MM.1S (cell line): ENCODE data around the gene C11orf21.
A peak's percentile ranks its signal among the peaks of the same experiment; 100 is the strongest.

Experiments
- DNase-seq: peaks from one replicate; pipeline ENCODE4 v3.0.0-alpha.2; 2015
- H2AFZ ChIP-seq: fragments of 300-600 bp; sonication (generic); 2 replicates; pipeline ENCODE4 v1.6.0; 2016; ENCODE audit warnings: antibody characterized with exemption, low read length
- H3F3A ChIP-seq: fragments of 300-600 bp; sonication (generic); 2 replicates; pipeline ENCODE4 v1.6.1; 2016; ENCODE audit warnings: mild to moderate bottlenecking, antibody characterized with exemption, low read length, moderate library complexity, mixed read lengths; ENCODE audit not compliant: insufficient read depth
- H3K27ac ChIP-seq: fragments of 300-600 bp; sonication (generic); 2 replicates; pipeline ENCODE4 v1.5.1; 2016; ENCODE audit warnings: mild to moderate bottlenecking, low read length
- H3K27me3 ChIP-seq: fragments of 300-600 bp; sonication (generic); replicated peaks from 2 replicates; pipeline ENCODE4 v1.6.0; 2016; ENCODE audit warnings: low read length; ENCODE audit not compliant: insufficient read depth
- H3K36me3 ChIP-seq: fragments of 300-600 bp; sonication (generic); replicated peaks from 2 replicates; pipeline ENCODE4 v1.6.1; 2016; ENCODE audit warnings: mild to moderate bottlenecking, low read length, mixed read lengths; ENCODE audit not compliant: insufficient read depth
- H3K4me1 ChIP-seq: fragments of 300-600 bp; sonication (generic); 2 replicates; pipeline ENCODE4 v1.6.1; 2016; ENCODE audit warnings: low read length, mixed read lengths
- H3K4me2 ChIP-seq: fragments of 300-600 bp; sonication (generic); 2 replicates; pipeline ENCODE4 v1.6.0; 2016; ENCODE audit warnings: low read depth, low read length
- H3K4me3 ChIP-seq: fragments of 300-600 bp; sonication (generic); 2 replicates; pipeline ENCODE4 v1.5.1; 2016; ENCODE audit warnings: low read length, mixed read lengths
- H3K79me2 ChIP-seq: fragments of 300-600 bp; sonication (generic); 2 replicates; pipeline ENCODE4 v1.6.1; 2016; ENCODE audit warnings: mixed run types, low read length, mixed read lengths
- H3K9ac ChIP-seq: fragments of 300-600 bp; sonication (generic); 2 replicates; pipeline ENCODE4 v1.6.1; 2016; ENCODE audit warnings: low read length, mixed read lengths
- H3K9me2 ChIP-seq: fragments of 300-600 bp; sonication (generic); replicated peaks from 2 replicates; pipeline ENCODE4 v1.6.1; 2016; ENCODE audit warnings: mild to moderate bottlenecking, low read length, mixed read lengths; ENCODE audit not compliant: insufficient read depth
- H3K9me3 ChIP-seq: fragments of 300-600 bp; sonication (generic); replicated peaks from 2 replicates; pipeline ENCODE4 v1.6.1; 2016; ENCODE audit warnings: mild to moderate bottlenecking, low read length, mixed read lengths; ENCODE audit not compliant: insufficient read depth
- H4K20me1 ChIP-seq: fragments of 300-600 bp; sonication (generic); 2 replicates; pipeline ENCODE4 v1.6.1; 2016; ENCODE audit warnings: mild to moderate bottlenecking, low read length, moderate library complexity, mixed read lengths; ENCODE audit not compliant: insufficient read depth
- EZH2 ChIP-seq: fragments of 300-600 bp; sonication (generic); optimal IDR thresholded peaks from 2 replicates; pipeline ENCODE3; 2017; ENCODE audit warnings: low read depth, mild to moderate bottlenecking, antibody characterized with exemption, low read length, mixed read lengths
- EZH2phosphoT487 ChIP-seq: fragments of 300-600 bp; sonication (generic); IDR thresholded peaks from 2 replicates; pipeline ENCODE4 v1.6.1; 2018; ENCODE audit warnings: antibody characterized with exemption, low read length
- TF ChIP-seq, protein P1 (sequence below): fragments of 300-600 bp; sonication (generic); IDR thresholded peaks from 2 replicates; pipeline ENCODE4 v1.5.1; 2016; ENCODE audit warnings: antibody characterized with exemption, low read length, mixed read lengths

C11orf21 gene

DNA sequence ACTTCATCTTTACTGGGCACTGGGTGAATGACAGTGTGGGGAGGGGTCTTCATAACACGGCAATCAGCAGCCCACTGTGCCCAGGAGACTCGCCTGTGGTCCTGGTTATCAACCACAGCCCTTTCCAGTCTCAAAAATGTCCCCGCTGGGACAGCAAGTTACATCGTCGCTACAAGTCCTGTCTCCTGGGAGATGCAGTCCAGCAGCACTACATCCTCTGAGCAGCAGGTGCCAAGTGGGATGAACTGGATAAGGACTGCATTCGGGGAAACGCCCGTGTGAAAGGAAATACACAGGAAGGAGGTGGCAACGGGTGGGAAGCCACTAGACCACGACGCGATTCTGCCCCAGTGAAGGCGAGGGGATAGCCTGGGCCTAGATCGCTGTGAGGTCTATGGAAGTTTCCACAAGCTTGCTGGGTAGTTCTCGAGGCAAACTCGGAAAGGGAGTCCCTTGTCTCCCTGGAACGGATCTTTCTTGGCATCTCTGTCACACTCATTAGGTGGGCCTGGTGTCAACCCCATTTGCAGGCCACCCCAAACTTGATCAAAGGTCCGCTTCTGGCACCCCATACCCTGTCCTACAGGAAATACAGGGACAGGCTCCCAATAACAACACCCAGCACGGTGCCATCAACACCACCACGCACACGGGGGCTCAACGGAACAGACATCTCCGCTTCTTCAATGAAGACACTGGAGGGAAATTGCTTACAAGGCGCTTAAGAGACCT lies 35.7 kb downstream of the C11orf21 start:
- Histone ChIP-seq H3K79me2 (no peaks in the 10 kb centered on the region), H3K9me2 (no peaks in the 10 kb centered on the region), H3K36me3 (no peaks in the 10 kb centered on the region), H2AFZ (0 out of 2 replicates have a peak overlapping the region, but pooled peaks have one; percentile 15), H3K9ac (no peak overlapping the region), H3K4me3 (peak overlapping the region; percentile 27), H4K20me1 (no peaks in the 10 kb centered on the region), H3K9me3 (no peaks in the 10 kb centered on the region), H3K4me1 (peaks cover 7% of the 10 kb centered on the region; the same call in 1 of the 2 replicates), H3F3A (peaks cover 5% of the 10 kb centered on the region; the same call in 1 of the 2 replicates), H3K4me2 (peak overlapping the region; percentile 64), H3K27ac (no peak overlapping the region), H3K27me3 (peaks cover 65% of the 10 kb centered on the region)
- TF ChIP-seq, protein P1, sequence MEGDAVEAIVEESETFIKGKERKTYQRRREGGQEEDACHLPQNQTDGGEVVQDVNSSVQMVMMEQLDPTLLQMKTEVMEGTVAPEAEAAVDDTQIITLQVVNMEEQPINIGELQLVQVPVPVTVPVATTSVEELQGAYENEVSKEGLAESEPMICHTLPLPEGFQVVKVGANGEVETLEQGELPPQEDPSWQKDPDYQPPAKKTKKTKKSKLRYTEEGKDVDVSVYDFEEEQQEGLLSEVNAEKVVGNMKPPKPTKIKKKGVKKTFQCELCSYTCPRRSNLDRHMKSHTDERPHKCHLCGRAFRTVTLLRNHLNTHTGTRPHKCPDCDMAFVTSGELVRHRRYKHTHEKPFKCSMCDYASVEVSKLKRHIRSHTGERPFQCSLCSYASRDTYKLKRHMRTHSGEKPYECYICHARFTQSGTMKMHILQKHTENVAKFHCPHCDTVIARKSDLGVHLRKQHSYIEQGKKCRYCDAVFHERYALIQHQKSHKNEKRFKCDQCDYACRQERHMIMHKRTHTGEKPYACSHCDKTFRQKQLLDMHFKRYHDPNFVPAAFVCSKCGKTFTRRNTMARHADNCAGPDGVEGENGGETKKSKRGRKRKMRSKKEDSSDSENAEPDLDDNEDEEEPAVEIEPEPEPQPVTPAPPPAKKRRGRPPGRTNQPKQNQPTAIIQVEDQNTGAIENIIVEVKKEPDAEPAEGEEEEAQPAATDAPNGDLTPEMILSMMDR = no peak
- TF ChIP-seq EZH2 = no peak
- TF ChIP-seq EZH2phosphoT487 = no peak
- DNase-seq = no peak

DNA sequence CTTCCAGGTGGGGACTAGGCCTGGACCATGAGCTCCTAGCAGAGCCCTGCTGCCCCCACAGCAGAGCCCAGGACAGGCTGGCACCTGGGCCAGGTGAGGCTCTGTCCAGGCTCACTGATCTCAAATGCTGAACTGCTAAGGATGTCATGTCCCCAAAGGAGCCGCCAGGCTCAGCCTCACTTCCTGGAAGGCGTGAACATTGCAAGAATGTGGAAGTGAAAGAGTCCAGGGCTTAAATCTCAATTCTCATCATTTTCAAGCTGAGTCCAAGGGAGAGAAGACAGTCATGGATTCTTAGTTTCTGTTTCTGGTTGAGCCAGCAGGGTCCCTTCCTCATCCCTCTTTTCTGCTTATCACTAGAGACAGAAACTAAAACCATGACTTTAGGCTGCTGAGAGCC lies 36.3 kb downstream of the C11orf21 start:
- no peaks in the 10 kb centered on the region for H3K9me3 ChIP-seq
- no peaks in the 10 kb centered on the region for H4K20me1 ChIP-seq
- peak overlapping the region; percentile 64 for H3K4me2 ChIP-seq
- H3K9ac ChIP-seq = no peak overlapping the region
- H3K36me3 ChIP-seq = no peaks in the 10 kb centered on the region
- H3K4me1 ChIP-seq = peaks cover 7% of the 10 kb centered on the region; the same call in 1 of the 2 replicates
- peak overlapping the region; percentile 27 for H3K4me3 ChIP-seq
- DNase-seq = peak; percentile 34
- no peak overlapping the region for H2AFZ ChIP-seq
- no peak overlapping the region for H3K27ac ChIP-seq
- peaks cover 71% of the 10 kb centered on the region for H3K27me3 ChIP-seq
- TF ChIP-seq EZH2 (no peak), EZH2phosphoT487 (no peak)
- TF ChIP-seq, protein P1 = no peak
- peaks cover 5% of the 10 kb centered on the region; the same call in 1 of the 2 replicates for H3F3A ChIP-seq
- no peaks in the 10 kb centered on the region for H3K9me2 ChIP-seq
- H3K79me2 ChIP-seq = no peaks in the 10 kb centered on the region

DNA sequence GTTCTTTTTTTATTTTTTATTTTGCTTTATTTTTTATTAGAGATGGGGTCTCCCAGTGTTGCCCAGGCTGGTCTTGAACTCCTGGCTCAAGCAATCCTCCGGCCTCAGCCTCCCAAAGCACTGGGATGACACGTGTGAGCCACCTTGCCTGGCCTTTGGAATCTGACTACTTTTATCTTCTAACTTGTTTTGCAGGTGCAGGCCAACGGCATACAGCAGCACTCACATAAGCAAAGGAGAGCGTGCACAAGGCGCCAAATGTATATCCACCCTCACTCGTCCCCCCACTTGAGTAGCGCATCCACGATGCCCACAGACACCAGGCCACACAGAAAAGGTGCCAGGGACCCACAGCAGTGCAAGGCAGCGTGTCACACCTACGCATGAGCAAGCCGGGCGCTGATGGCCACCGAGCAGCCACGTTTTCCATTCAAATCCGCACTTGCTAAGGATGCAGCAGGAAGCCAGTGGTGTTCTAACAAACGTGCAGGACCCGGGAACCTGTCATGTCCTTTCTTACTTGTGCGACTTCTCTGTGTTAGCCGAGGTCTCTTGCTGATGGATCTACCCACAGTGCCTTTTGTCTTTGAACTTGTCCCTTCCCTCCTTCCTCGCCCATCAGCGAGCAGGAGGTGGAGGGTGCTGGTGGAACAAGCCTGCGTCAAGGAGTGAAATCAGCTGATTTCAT lies 37.2 kb downstream of the C11orf21 start:
- peaks cover 80% of the 10 kb centered on the region for H3K27me3 ChIP-seq

More for the DNA sequence above, 37.2 kb downstream of the C11orf21 start:
- no peak overlapping the region for H3K9ac ChIP-seq
- H4K20me1 ChIP-seq = no peaks in the 10 kb centered on the region
- H3K9me2 ChIP-seq = no peaks in the 10 kb centered on the region
- H3K27ac ChIP-seq = no peak overlapping the region
- TF ChIP-seq EZH2phosphoT487 = no peak
- TF ChIP-seq EZH2 = no peak
- TF ChIP-seq, protein P1 = no peak
- DNase-seq = no peak
- H3K4me2 ChIP-seq = no peak overlapping the region
- H3K4me1 ChIP-seq = peaks cover 7% of the 10 kb centered on the region; the same call in 1 of the 2 replicates
- no peaks in the 10 kb centered on the region for H3K9me3 ChIP-seq
- H3K79me2 ChIP-seq = no peaks in the 10 kb centered on the region
- H3K4me3 ChIP-seq = no peak overlapping the region
- H3K36me3 ChIP-seq = no peaks in the 10 kb centered on the region
- H3F3A ChIP-seq = peaks cover 5% of the 10 kb centered on the region; the same call in 1 of the 2 replicates
- no peak overlapping the region for H2AFZ ChIP-seq
